Measurements from ENCODE around the gene ELMO1. TPM values are rescaled to one million over a fixed set of nuclear protein-coding genes. Genes with fewer than 3 reads are reported as not detected.
"Not testable (repeated sequence)": the region's sequence is repeated elsewhere in the genome, so short reads cannot be mapped to it uniquely, and the experiment has no call there.

ELMO1 gene
- total RNA-seq, 1 donor from 2014 or later, result 127 TPM

DNA sequence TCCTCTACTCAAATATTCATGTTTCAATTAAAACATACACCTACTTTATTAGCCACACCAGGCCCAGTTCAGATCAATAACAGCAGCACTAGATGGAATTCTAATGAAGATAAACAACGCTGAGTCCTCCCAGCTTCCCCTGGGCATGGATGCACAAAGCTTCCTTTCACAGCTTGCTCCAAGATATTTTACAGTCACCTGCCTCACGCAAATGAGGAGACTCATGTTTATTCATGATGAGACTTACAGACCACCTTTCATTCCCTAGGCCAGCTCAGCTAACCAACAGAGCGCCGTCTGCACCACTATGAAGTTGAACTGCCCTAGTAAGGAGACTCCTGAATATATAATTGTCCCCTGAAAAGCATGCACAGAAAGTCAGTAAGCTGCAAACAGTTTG is 441.4 kb downstream of the ELMO1 start:
- intact Hi-C loops (cut with micrococcal nuclease), result no loop called here

- intact Hi-C loops (cut with micrococcal nuclease), result no loop called here
Observed at GRCh38 chr7:37006764-37007163, 441.9 kb downstream of the ELMO1 start.

DNA sequence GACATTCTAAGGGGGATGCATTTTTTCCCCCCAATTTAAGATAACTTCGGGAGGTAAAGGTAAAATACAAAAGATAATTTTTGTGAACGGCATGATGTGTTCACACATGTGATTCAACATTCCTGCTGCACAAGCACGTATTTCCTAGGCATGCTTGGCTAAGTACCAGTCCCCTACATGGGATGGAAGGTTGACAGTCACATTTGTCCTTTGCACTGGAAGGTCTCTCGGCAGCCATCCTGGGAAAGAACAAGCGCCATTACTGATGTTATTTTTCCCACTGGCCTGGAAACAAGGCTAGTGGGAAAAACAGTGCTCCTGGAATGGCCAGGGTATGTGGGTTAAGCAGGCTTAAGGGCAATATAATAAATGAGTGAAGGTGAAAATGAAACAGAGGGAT is 448.2 kb downstream of the ELMO1 start:
- intact Hi-C loops (cut with micrococcal nuclease), result no loop called here

DNA sequence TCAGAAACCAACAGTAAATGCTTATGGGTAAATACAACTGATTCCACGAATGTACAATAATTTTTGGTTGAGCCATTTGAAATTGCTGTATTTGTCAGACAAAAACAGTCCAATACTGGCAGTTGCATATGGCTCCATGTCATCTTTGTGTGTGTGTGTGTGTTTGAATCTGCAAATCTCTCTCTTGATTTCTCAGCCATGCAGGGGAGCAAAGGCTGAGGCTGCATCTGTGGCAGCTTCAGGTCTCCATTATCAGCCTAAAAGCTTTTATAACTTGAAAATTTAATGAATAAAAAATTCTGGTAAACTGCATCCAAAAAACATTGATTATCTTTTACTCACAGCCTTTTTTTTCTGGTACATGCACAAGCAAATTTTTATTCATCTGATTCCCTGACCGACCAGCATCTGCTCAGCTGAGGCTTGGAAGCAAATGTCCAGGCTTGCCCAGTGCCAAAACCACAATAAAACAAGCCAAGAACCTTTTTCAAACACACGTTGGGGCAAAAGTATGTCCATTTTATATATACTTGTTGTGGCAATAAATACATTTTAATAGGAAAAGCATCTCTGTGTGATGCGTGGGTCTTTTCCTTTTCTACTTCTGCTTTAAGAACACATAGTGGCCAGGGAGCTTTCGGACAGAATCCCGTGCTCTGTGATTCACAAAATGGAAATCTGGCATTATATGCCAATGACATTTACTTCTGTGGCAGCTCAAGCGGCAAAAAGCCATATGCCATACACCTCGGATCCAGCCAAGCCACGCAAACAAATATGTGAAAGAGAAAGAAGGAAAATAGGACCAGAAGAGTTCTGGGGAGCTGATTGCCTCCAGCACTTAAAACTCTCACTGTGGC is 448.8 kb downstream of the ELMO1 start:
- intact Hi-C loops (cut with micrococcal nuclease), result no loop called here

GRCh38 chr7:36995776-36996175 is 452.9 kb downstream of the ELMO1 start:
- intact Hi-C loops (cut with micrococcal nuclease), result no loop called here

- intact Hi-C loops (cut with micrococcal nuclease), result no loop called here
Observed at GRCh38 chr7:36994456-36995112, 454.1 kb downstream of the ELMO1 start.

GRCh38 chr7:36986948-36987724 is 461.5 kb downstream of the ELMO1 start:
- intact Hi-C loops (cut with micrococcal nuclease), result loop anchor here (1.0 to 5.0 kb wide), 5 partner anchors 95 to 500 kb away; no protein-coding TSS in a partner anchor

DNA sequence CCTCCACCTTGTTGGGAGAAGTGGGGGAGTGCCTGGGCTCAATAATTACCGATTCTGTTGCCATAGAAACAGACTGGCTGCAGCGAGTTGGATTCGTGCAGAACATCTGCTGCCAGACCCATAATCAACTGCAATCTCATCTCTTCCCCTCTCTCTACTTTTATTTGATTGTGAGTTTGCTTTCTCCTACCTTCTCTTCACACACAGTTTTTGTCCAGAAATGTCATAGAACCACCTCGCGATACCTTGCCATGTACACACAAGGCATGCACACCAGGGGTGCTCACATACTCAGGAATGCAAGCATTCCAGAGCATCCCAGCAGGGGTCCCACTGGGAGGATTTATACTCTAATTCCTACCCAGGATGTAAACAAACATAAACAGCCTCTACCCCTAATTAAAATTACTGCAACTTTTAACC is 462.1 kb downstream of the ELMO1 start:
- intact Hi-C loops (cut with micrococcal nuclease), result loop anchor here (2.0 to 5.0 kb wide), 3 partner anchors 96 to 500 kb away; no protein-coding TSS in a partner anchor

- intact Hi-C loops (cut with micrococcal nuclease), result loop anchor here (2.0 to 5.0 kb wide), 3 partner anchors 96 to 499 kb away; no protein-coding TSS in a partner anchor
Observed at GRCh38 chr7:36985866-36986400, 462.7 kb downstream of the ELMO1 start.

DNA sequence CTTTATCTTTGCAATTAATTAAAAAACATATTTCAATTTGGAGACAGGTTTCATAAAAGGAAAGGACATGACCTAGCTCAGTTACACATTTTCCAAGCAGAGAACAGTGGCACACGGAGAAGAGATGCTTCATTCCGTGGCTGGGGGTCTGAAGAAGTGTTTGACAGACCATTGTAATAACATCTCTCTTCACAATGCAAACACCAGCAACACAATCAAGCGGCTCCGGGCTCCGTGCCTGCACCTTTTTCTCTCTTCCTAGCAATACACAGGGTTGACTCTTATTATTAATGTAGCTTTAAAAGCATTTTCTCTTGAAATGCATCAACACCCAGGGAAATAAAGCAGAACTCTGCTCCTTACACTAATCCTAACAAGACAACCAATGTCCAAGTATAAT is 463.3 kb downstream of the ELMO1 start:
- intact Hi-C loops (cut with micrococcal nuclease), result loop anchor here (5.0 kb wide), 2 partner anchors 97 to 367 kb away; no protein-coding TSS in a partner anchor

- intact Hi-C loops (cut with micrococcal nuclease), result loop anchor here (5.0 kb wide), 2 partner anchors 97 to 367 kb away; no protein-coding TSS in a partner anchor
Observed at GRCh38 chr7:36984710-36985312, 463.9 kb downstream of the ELMO1 start.

GRCh38 chr7:36984041-36984521 is 464.6 kb downstream of the ELMO1 start:
- intact Hi-C loops (cut with micrococcal nuclease), result no loop called here

DNA sequence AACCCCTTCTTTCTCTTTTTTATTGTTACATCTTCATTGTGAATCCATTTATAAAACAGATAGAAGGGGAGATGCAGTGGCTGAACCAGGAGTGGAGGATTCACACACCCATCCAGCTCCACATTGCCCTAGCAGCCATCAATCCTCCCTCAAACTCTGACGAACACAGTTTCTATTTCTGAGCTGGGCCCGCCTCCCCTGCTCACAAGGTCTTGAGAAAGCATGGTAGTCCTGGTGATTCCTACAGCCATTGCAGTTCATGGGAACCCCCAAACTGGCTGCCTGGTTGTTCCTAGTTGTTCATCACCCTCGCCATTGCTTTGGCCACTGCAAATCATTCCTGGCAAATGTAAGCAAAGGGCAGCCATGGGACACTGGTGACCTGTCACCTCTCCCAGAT is 465.9 kb downstream of the ELMO1 start:
- intact Hi-C loops (cut with micrococcal nuclease), result no loop called here

GRCh38 chr7:36979810-36980248 is 468.8 kb downstream of the ELMO1 start:
- intact Hi-C loops (cut with micrococcal nuclease), result no loop called here

- intact Hi-C loops (cut with micrococcal nuclease), result no loop called here
Observed at GRCh38 chr7:36978461-36978860, 470.2 kb downstream of the ELMO1 start.

GRCh38 chr7:36977878-36978277 is 470.8 kb downstream of the ELMO1 start:
- intact Hi-C loops (cut with micrococcal nuclease), result no loop called here

DNA sequence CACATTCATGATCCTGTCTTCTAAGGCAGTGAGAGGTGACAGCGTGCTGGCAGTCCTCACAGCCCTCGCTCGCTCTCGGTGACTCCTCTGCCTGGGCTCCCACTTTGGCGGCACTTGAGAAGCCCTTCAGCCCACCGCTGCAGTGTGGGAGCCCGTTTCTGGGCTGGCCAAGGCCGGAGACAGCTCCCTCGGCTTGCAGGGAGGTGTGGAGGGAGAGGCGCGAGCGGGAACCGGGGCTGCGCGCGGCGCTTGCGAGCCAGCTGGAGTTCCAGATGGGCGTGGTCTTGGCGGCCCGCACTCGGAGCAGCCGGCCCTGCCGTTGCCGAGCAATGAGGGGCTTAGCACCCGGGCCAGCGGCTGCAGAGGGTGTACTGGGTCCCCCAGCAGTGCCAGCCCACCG is 475.1 kb downstream of the ELMO1 start:
- intact Hi-C loops (cut with micrococcal nuclease), result not testable (repeated sequence)

GRCh38 chr7:36972140-36972518 is 476.5 kb downstream of the ELMO1 start:
- intact Hi-C loops (cut with micrococcal nuclease), result no loop called here

- intact Hi-C loops (cut with micrococcal nuclease), result no loop called here
Observed at GRCh38 chr7:36971515-36972139, 477.0 kb downstream of the ELMO1 start.

Measured in T-helper 1 cell treated with Interleukin-12 subunit alpha and Interleukin-12 subunit beta and Interleukin-4 antibody, amounts not matched to agents 30 ng/mL and 1 ng/mL, for 36 hours (primary cell).